Large intestine (tissue), 3 donors: ENCODE measurements around the gene ATOX1. TPM values are rescaled to one million over a fixed set of nuclear protein-coding genes. Genes with fewer than 3 reads are reported as not detected.

ENCODE experiments used
- DNase-seq, 2 donors: peaks; one replicate each; pipeline versions ENCODE4 v3.0.0 to v3.0.0-alpha.2; 2013
- H3K27ac ChIP-seq: one replicate; pipeline ENCODE4 v1.5.1; 2013; ENCODE audit warnings: low read length
- H3K27me3 ChIP-seq: 2 replicates; pipeline ENCODE4 v1.6.1; 2013; ENCODE audit warnings: low read length; ENCODE audit not compliant: control insufficient read depth, insufficient read depth
- H3K36me3 ChIP-seq: 2 replicates; pipeline ENCODE4 v1.6.1; 2013; ENCODE audit warnings: low read length; ENCODE audit not compliant: control insufficient read depth, insufficient read depth
- H3K4me1 ChIP-seq: one replicate; pipeline ENCODE4 v1.6.1; 2013; ENCODE audit warnings: low read length; ENCODE audit not compliant: control insufficient read depth, insufficient read depth
- H3K4me3 ChIP-seq: one replicate; pipeline ENCODE4 v1.5.1; 2013; ENCODE audit warnings: low read length
- H3K9me3 ChIP-seq: one replicate; pipeline ENCODE4 v1.6.1; 2013; ENCODE audit warnings: mild to moderate bottlenecking, low read depth, low read length, moderate library complexity; ENCODE audit not compliant: control insufficient read depth
- WGBS: methylation state at CpG from one replicate; pipeline ENCODE4 v1.1.5; 2013; ENCODE audit warnings: low lambda C conversion rate; ENCODE audit not compliant: insufficient coverage; 5-methylcytosine and 5-hydroxymethylcytosine counted together
- polyA plus RNA-seq: library from polyadenylated mRNA; unstranded; fragments of 120-200 nt; gene quantifications from one replicate; pipeline ENCODE4 v1.2.1, GENCODE V29; 2013

ATOX1 gene
- polyA plus RNA-seq, 1 donor, result 172 TPM

- no CpG with 5 or more reads among the region's 6 CpGs for WGBS
- no peak for DNase-seq
- no peak overlapping the region for H3K27ac ChIP-seq
Measured at GRCh38 chr5:151719228-151720000, 39.0 kb downstream of the ATOX1 start.

GRCh38 chr5:151718646-151719045 lies 39.8 kb downstream of the ATOX1 start:
- WGBS, result 20% methylated on average over 1 of the region's 3 CpGs
- no peak for DNase-seq
- H3K27ac ChIP-seq, result peak overlapping the region; percentile 18
- no peaks in the 10 kb centered on the region for H3K27me3 ChIP-seq
- no peaks in the 10 kb centered on the region for H3K36me3 ChIP-seq
- H3K9me3 ChIP-seq, result no peaks in the 10 kb centered on the region
- no peak overlapping the region for H3K4me3 ChIP-seq
- H3K4me1 ChIP-seq, result no peaks in the 10 kb centered on the region

More at GRCh38 chr5:151719228-151720000, 39.0 kb downstream of the ATOX1 start:
- Histone ChIP-seq H3K9me3 (no peaks in the 10 kb centered on the region), H3K4me3 (no peak overlapping the region), H3K4me1 (no peaks in the 10 kb centered on the region), H3K27me3 (no peaks in the 10 kb centered on the region), H3K36me3 (no peaks in the 10 kb centered on the region)

- no peak for DNase-seq
- no peaks in the 10 kb centered on the region for H3K4me1 ChIP-seq
- no CpG with 5 or more reads among the region's 2 CpGs for WGBS
- H3K4me3 ChIP-seq, result no peak overlapping the region
- peak overlapping the region; percentile 18 for H3K27ac ChIP-seq
- no peaks in the 10 kb centered on the region for H3K36me3 ChIP-seq
- no peaks in the 10 kb centered on the region for H3K9me3 ChIP-seq
- H3K27me3 ChIP-seq, result no peaks in the 10 kb centered on the region
Measured at GRCh38 chr5:151718153-151718552, 40.3 kb downstream of the ATOX1 start.

- H3K36me3 ChIP-seq, result no peaks in the 10 kb centered on the region
- no CpG with 5 or more reads among the region's 3 CpGs for WGBS
- no peaks in the 10 kb centered on the region for H3K27me3 ChIP-seq
- no peaks in the 10 kb centered on the region for H3K4me1 ChIP-seq
- DNase-seq, result no peak
- H3K9me3 ChIP-seq, result no peaks in the 10 kb centered on the region
- H3K4me3 ChIP-seq, result no peak overlapping the region
- H3K27ac ChIP-seq, result no peak overlapping the region
Measured at GRCh38 chr5:151717416-151717815, 41.0 kb downstream of the ATOX1 start.

GRCh38 chr5:151709109-151709735 lies 49.2 kb downstream of the ATOX1 start:
- WGBS, result 70% methylated on average over 2 of the region's 13 CpGs
- no peak overlapping the region for H3K4me3 ChIP-seq
- no peaks in the 10 kb centered on the region for H3K27me3 ChIP-seq
- peaks cover 6% of the 10 kb centered on the region for H3K4me1 ChIP-seq
- H3K36me3 ChIP-seq, result no peaks in the 10 kb centered on the region
- no peaks in the 10 kb centered on the region for H3K9me3 ChIP-seq
- no peak for DNase-seq
- no peak overlapping the region for H3K27ac ChIP-seq

GRCh38 chr5:151708126-151708525 lies 50.3 kb downstream of the ATOX1 start:
- DNase-seq, result peak in 1 of 2 donors; percentile 46
- Histone ChIP-seq H3K4me1 (peaks cover 12% of the 10 kb centered on the region), H3K27me3 (no peaks in the 10 kb centered on the region), H3K27ac (peak overlapping the region; percentile 10), H3K4me3 (no peak overlapping the region), H3K9me3 (no peaks in the 10 kb centered on the region), H3K36me3 (no peaks in the 10 kb centered on the region)

- DNase-seq, result no peak
- no peaks in the 10 kb centered on the region for H3K9me3 ChIP-seq
- no peak overlapping the region for H3K4me3 ChIP-seq
- no peak overlapping the region for H3K27ac ChIP-seq
- no peaks in the 10 kb centered on the region for H3K27me3 ChIP-seq
- no peaks in the 10 kb centered on the region for H3K36me3 ChIP-seq
- no CpG with 5 or more reads among the region's 2 CpGs for WGBS
- H3K4me1 ChIP-seq, result peaks cover 16% of the 10 kb centered on the region
Measured at GRCh38 chr5:151707567-151707966, 50.9 kb downstream of the ATOX1 start.

GRCh38 chr5:151706906-151707305 lies 51.5 kb downstream of the ATOX1 start:
- no peaks in the 10 kb centered on the region for H3K27me3 ChIP-seq
- no peak for DNase-seq
- H3K9me3 ChIP-seq, result no peaks in the 10 kb centered on the region
- H3K4me3 ChIP-seq, result no peak overlapping the region
- no peak overlapping the region for H3K27ac ChIP-seq
- H3K36me3 ChIP-seq, result no peaks in the 10 kb centered on the region
- peaks cover 16% of the 10 kb centered on the region for H3K4me1 ChIP-seq

- peak overlapping the region; percentile 38 for H3K27ac ChIP-seq
- WGBS, result 0% methylated on average over 1 of the region's 1 CpG
- DNase-seq, result no peak
Measured at GRCh38 chr5:151703780-151704179, 54.7 kb downstream of the ATOX1 start.

GRCh38 chr5:151703227-151703626 lies 55.2 kb downstream of the ATOX1 start:
- Histone ChIP-seq H3K27ac (no peak overlapping the region), H3K9me3 (no peaks in the 10 kb centered on the region)

More at GRCh38 chr5:151703780-151704179, 54.7 kb downstream of the ATOX1 start:
- H3K27me3 ChIP-seq, result no peaks in the 10 kb centered on the region
- H3K4me3 ChIP-seq, result no peak overlapping the region
- H3K36me3 ChIP-seq, result no peaks in the 10 kb centered on the region
- no peaks in the 10 kb centered on the region for H3K9me3 ChIP-seq
- peaks cover 36% of the 10 kb centered on the region for H3K4me1 ChIP-seq

GRCh38 chr5:151700820-151701219 lies 57.6 kb downstream of the ATOX1 start:
- peak overlapping the region; percentile 95 for H3K27ac ChIP-seq
- H3K36me3 ChIP-seq, result no peaks in the 10 kb centered on the region
- H3K4me3 ChIP-seq, result no peak overlapping the region
- no peaks in the 10 kb centered on the region for H3K27me3 ChIP-seq
- peaks cover 48% of the 10 kb centered on the region for H3K4me1 ChIP-seq
- no peak for DNase-seq
- H3K9me3 ChIP-seq, result no peaks in the 10 kb centered on the region

More at GRCh38 chr5:151703227-151703626, 55.2 kb downstream of the ATOX1 start:
- no peak for DNase-seq
- Histone ChIP-seq H3K4me1 (peaks cover 41% of the 10 kb centered on the region), H3K4me3 (no peak overlapping the region), H3K27me3 (no peaks in the 10 kb centered on the region), H3K36me3 (no peaks in the 10 kb centered on the region)
- 22% methylated on average over 1 of the region's 1 CpG for WGBS
